Measurements from ENCODE around the gene MERTK. TPM values are rescaled to one million over a fixed set of nuclear protein-coding genes. Genes with fewer than 3 reads are reported as not detected.
"Not testable (repeated sequence)": the region's sequence is repeated elsewhere in the genome, so short reads cannot be mapped to it uniquely, and the experiment has no call there.

MERTK gene
- total RNA-seq, 2 experiments from 2014 or later, result 0.94 to 1.4 TPM

- peak overlapping the region; percentile 86 for H3K27ac Mint-ChIP-seq
- ChIA-PET POLR2A (no interaction called here), CTCF (interaction anchor here (0.7 to 1.2 kb wide), 3 partner anchors 12 to 53 kb away, joined by 3 to 4 read pairs (median 3); partner anchors contain the start of gene MERTK)
- H3K9me3 Mint-ChIP-seq (ENCODE audit: low read depth), result peaks cover 1% of the 10 kb centered on the region
- DNase-seq (peak; percentile 50), ATAC-seq (peak; percentile 95)
- H3K4me1 Mint-ChIP-seq, result peaks cover 15% of the 10 kb centered on the region
- intact Hi-C loops (cut with DNase I, micrococcal nuclease), result loop anchor here in 1 of 2 experiments (1.0 to 2.0 kb wide), 3 partner anchors 22 to 44 kb away; partner anchors contain the start of gene MERTK
- H3K4me3 Mint-ChIP-seq, result no peak overlapping the region
- H3K27me3 Mint-ChIP-seq, result peaks cover 9% of the 10 kb centered on the region
- no peaks in the 10 kb centered on the region for H3K36me3 Mint-ChIP-seq (ENCODE audit: low read depth)
These were observed 32.5 kb downstream of the MERTK start for GRCh38 chr2:111930875-111931274.

GRCh38 chr2:111932841-111933291 is 34.5 kb downstream of the MERTK start:
- H3K4me1 Mint-ChIP-seq, result peaks cover 15% of the 10 kb centered on the region
- ATAC-seq (no peak), DNase-seq (no peak)
- no peak overlapping the region for H3K4me3 Mint-ChIP-seq
- no peak overlapping the region for H3K27ac Mint-ChIP-seq
- ChIA-PET CTCF (no interaction called here), POLR2A (no interaction called here)
- H3K36me3 Mint-ChIP-seq (ENCODE audit: low read depth), result no peaks in the 10 kb centered on the region
- intact Hi-C loops (cut with DNase I, micrococcal nuclease), result no loop called here
- H3K27me3 Mint-ChIP-seq, result peaks cover 9% of the 10 kb centered on the region
- peaks cover 1% of the 10 kb centered on the region for H3K9me3 Mint-ChIP-seq (ENCODE audit: low read depth)

DNA sequence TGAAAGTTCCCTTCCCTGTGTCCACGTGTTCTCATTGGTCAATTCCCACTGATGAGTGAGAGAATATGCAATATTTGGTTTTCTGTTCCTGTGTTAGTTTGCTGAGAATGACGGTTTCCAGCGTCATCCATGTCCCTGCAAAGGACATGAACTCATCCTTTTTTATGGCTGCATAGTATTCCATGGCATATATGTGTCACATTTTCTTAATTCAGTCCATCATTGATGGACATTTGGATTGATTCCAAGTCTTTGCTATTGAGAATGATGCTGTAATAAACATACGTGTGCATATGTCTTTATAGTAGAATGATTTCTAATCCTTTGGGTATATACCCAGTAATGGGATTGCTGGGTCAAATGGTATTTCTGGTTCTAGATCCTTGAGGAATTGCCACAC is 35.5 kb downstream of the MERTK start:
- H3K27ac Mint-ChIP-seq; ATAC-seq; intact Hi-C loops (cut with DNase I, micrococcal nuclease); DNase-seq; H3K36me3 Mint-ChIP-seq (ENCODE audit: low read depth); H3K27me3 Mint-ChIP-seq; H3K4me3 Mint-ChIP-seq; H3K9me3 Mint-ChIP-seq (ENCODE audit: low read depth); CTCF ChIA-PET; POLR2A ChIA-PET: not testable (repeated sequence)
- peaks cover 15% of the 10 kb centered on the region for H3K4me1 Mint-ChIP-seq

DNA sequence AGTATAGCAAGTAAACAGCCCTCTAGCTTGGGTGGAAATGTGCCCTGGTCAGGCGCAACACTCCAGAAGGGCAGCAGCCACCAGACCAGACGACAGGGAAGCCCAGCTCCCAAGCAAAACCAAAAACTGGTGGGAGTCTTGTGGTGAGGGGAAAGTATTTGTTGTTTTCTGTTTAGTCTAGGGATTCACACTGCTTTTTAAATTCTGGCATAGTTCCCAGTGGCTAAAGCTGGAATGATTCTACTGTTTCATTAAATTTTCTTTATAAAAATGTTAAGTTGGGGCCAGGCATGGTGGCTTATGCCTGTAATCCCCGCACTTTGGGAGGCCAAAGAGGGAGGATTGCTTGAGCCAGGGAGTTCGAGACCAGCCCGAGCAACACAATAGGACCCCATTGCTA is 38.5 kb downstream of the MERTK start:
- no peak for ATAC-seq
- Mint-ChIP-seq H3K27ac (no peak overlapping the region), H3K4me1 (no peaks in the 10 kb centered on the region), H3K27me3 (peaks cover 9% of the 10 kb centered on the region), H3K36me3 (ENCODE audit: low read depth) (no peaks in the 10 kb centered on the region), H3K4me3 (no peak overlapping the region), H3K9me3 (ENCODE audit: low read depth) (peaks cover 1% of the 10 kb centered on the region)
- POLR2A ChIA-PET, result no interaction called here
- intact Hi-C loops (cut with DNase I, micrococcal nuclease), result no loop called here
- CTCF ChIA-PET, result interaction anchor here (0.6 kb wide), 1 partner anchor 114 kb away, joined by 3 read pairs; no protein-coding TSS in a partner anchor
- no peak for DNase-seq

- POLR2A ChIA-PET, result interaction anchor here (0.7 kb wide), 1 partner anchor 1260 kb away, joined by 5 read pairs; no protein-coding TSS in a partner anchor
- intact Hi-C loops (cut with DNase I, micrococcal nuclease), result no loop called here
These were observed 40.0 kb downstream of the MERTK start for GRCh38 chr2:111938392-111938791.

DNA sequence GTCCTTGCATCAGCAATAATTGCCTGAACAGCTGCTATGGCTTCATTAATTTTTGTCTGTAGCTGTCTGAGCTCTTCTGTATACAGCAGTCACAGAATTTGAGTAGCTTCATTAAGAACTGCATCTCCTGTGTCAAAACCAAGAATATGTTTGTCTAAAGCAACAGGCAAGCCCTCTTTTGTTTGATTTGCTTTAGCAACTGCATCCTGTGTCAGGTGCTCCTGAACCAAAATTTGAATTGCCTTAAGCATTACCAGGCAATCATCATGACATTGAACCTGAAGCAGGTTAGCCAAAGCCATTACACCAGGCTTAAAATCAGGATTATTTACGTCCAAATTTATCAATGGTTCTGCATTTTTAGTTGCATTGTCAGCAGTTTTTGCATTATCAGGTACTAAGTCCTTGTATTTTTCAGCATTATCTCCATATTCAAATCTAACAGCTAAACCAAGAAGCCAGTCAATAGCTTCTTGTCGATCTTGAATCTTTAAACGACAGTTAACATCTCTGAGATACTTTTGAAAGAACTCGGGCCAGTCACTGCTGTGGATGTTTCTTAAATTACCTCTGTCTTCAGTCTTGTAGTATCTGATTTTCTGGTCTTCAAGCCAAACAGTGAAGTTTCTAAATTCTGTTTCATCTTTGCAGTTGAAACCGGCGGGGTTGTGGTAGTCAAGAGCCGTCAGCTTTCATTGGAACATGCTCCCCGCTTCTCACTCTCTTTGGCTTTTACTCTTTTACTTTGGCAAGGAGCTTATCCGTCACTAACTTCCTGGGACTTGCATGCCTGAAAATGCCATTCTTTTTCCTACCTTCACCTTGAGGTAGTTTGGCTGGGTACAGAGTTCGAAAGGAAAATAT is 42.2 kb downstream of the MERTK start:
- Mint-ChIP-seq H3K9me3 (ENCODE audit: low read depth) (no peaks in the 10 kb centered on the region), H3K27ac (no peak overlapping the region), H3K4me3 (no peak overlapping the region), H3K36me3 (ENCODE audit: low read depth) (no peaks in the 10 kb centered on the region), H3K4me1 (no peaks in the 10 kb centered on the region), H3K27me3 (no peaks in the 10 kb centered on the region)
- ChIA-PET POLR2A (interaction anchor here (0.6 kb wide), 1 partner anchor 21 kb away, joined by 3 read pairs; no protein-coding TSS in a partner anchor), CTCF (no interaction called here)
- DNase-seq (no peak), ATAC-seq (no peak)
- intact Hi-C loops (cut with DNase I, micrococcal nuclease), result no loop called here

More at GRCh38 chr2:111938392-111938791, 40.0 kb downstream of the MERTK start:
- Mint-ChIP-seq H3K4me1 (no peaks in the 10 kb centered on the region), H3K27me3 (peaks cover 3% of the 10 kb centered on the region), H3K4me3 (no peak overlapping the region), H3K27ac (no peak overlapping the region), H3K9me3 (ENCODE audit: low read depth) (peaks cover 1% of the 10 kb centered on the region), H3K36me3 (ENCODE audit: low read depth) (no peaks in the 10 kb centered on the region)
- CTCF ChIA-PET, result no interaction called here
- DNase-seq, result no peak
- no peak for ATAC-seq

DNA sequence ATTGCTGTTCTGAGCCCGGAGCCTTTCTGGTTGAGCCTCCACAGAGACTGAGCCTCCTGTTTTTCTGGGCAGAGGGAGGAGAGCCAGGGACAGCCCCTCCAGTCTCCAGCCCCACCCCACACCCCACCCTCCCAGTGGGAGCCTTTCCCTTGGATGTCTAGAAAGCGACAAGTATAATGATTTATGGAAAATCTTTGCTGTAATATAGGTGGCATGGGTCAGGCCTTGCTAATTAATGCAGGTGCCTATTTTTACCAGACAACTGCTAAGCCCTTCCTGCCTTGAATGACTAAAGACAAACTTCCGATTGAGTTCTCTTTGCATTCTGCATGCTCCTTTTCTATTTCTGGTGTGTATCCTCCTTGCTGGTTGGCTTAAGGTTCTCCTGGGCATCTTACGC is 43.1 kb downstream of the MERTK start:
- no peak overlapping the region for H3K4me3 Mint-ChIP-seq
- no peak overlapping the region for H3K27ac Mint-ChIP-seq
- H3K36me3 Mint-ChIP-seq (ENCODE audit: low read depth), result no peaks in the 10 kb centered on the region
- DNase-seq, result no peak
- ChIA-PET CTCF (no interaction called here), POLR2A (no interaction called here)
- no peaks in the 10 kb centered on the region for H3K9me3 Mint-ChIP-seq (ENCODE audit: low read depth)
- no peak for ATAC-seq
- intact Hi-C loops (cut with DNase I, micrococcal nuclease), result no loop called here
- no peaks in the 10 kb centered on the region for H3K27me3 Mint-ChIP-seq
- no peaks in the 10 kb centered on the region for H3K4me1 Mint-ChIP-seq

DNA sequence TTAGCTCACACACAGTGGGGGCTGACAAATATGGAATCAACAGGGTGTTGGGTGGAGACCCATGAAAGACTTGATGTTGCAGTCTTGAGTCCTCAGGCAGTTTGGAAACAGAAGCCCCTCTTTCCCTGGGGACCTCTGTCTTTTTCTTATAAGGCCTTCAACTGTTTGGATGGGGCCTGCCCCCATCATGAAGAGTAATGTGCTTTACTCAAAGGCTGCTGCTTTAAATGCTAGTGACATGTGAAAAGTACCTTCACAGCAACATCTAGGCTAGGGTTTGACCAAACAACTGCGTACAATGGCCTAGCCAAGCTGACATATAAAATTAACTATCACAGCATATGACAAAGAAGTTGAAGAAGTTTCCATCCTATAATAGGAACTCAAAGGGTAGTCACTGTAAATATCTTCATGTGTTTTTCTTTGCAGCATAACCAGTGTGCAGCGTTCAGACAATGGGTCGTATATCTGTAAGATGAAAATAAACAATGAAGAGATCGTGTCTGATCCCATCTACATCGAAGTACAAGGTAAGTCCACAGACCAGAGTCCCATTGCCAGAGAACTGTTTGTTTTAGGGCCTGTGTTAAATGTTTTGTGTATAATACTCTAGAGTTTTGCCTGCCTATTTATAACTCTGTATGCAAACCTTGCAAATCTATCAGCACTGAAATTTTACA is 46.3 kb downstream of the MERTK start:
- no peaks in the 10 kb centered on the region for H3K36me3 Mint-ChIP-seq (ENCODE audit: low read depth)
- H3K9me3 Mint-ChIP-seq (ENCODE audit: low read depth), result no peaks in the 10 kb centered on the region
- no peak overlapping the region for H3K4me3 Mint-ChIP-seq
- ChIA-PET POLR2A (interaction anchor here (0.6 kb wide), 1 partner anchor 20 kb away, joined by 4 read pairs; no protein-coding TSS in a partner anchor), CTCF (interaction anchor here (0.9 to 2.1 kb wide), 3 partner anchors 10 to 39 kb away, joined by 3 to 7 read pairs (median 3); no protein-coding TSS in a partner anchor)
- peak; percentile 16 for DNase-seq
- no peaks in the 10 kb centered on the region for H3K27me3 Mint-ChIP-seq
- peak; percentile 23 for ATAC-seq
- intact Hi-C loops (cut with DNase I, micrococcal nuclease), result no loop called here
- H3K27ac Mint-ChIP-seq, result no peak overlapping the region
- no peaks in the 10 kb centered on the region for H3K4me1 Mint-ChIP-seq

- intact Hi-C loops (cut with DNase I, micrococcal nuclease), result no loop called here
- Mint-ChIP-seq H3K4me1 (no peaks in the 10 kb centered on the region), H3K36me3 (ENCODE audit: low read depth) (no peaks in the 10 kb centered on the region), H3K27ac (no peak overlapping the region), H3K9me3 (ENCODE audit: low read depth) (no peaks in the 10 kb centered on the region), H3K4me3 (no peak overlapping the region), H3K27me3 (no peaks in the 10 kb centered on the region)
- ChIA-PET CTCF (interaction anchor here (0.7 to 2.1 kb wide), 3 partner anchors 9 to 915 kb away, joined by 3 to 7 read pairs (median 3); no protein-coding TSS in a partner anchor), POLR2A (interaction anchor here (0.6 kb wide), 1 partner anchor 21 kb away, joined by 4 read pairs; no protein-coding TSS in a partner anchor)
- no peak for DNase-seq
- no peak for ATAC-seq
These were observed 47.3 kb downstream of the MERTK start for GRCh38 chr2:111945444-111946293.

- H3K4me1 Mint-ChIP-seq, result no peaks in the 10 kb centered on the region
- no peaks in the 10 kb centered on the region for H3K9me3 Mint-ChIP-seq (ENCODE audit: low read depth)
- DNase-seq (no peak), ATAC-seq (no peak)
- no peaks in the 10 kb centered on the region for H3K27me3 Mint-ChIP-seq
- H3K36me3 Mint-ChIP-seq (ENCODE audit: low read depth), result no peaks in the 10 kb centered on the region
- intact Hi-C loops (cut with DNase I, micrococcal nuclease), result no loop called here
- ChIA-PET POLR2A (no interaction called here), CTCF (interaction anchor here (0.7 to 2.1 kb wide), 2 partner anchors 12 to 915 kb away, joined by 3 to 7 read pairs; no protein-coding TSS in a partner anchor)
- no peak overlapping the region for H3K4me3 Mint-ChIP-seq
- no peak overlapping the region for H3K27ac Mint-ChIP-seq
These were observed 48.1 kb downstream of the MERTK start for GRCh38 chr2:111946294-111947114.
